ENCODE data around the gene IDUA.

IDUA gene

DNA sequence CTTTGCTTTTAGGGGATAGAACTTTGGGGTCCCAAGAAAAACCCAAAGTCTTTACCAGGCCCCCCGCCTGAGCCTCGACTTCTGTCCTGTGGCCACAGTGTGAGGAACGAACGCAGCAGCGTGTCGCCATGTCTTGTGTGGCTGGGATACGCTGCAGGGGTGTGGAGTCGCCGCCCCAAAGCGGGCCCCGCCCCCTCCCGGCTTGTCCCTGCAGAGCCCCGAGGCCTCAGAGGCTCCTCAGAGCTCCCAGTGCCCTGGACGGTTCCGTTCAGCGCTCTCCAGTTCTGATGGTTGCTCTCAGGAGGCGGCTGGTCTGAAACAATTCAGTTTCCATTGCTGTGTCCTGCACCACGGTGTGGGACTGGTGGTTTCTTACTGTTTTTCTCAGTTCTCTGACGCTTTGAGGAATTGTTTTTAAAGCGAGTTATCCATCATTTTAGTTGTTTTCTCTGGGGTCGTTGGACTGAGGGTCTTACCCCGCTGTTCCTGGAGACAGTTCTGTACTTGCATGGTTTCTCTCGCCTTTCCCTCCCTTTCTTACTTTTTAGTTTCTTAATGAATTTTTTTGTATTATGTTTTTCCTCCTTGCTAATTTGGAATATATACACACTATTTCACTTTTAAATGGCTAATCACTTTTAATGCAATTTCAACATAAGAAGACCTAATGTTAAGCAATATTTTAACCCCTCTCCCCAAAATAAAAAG lies 1.6 kb upstream of the IDUA start:
- peak; percentile 49 to 69 for DNase-seq (ENCODE audit: extremely low read depth in 1 of 2, low read depth in 1 of 2)

- no peak for DNase-seq (ENCODE audit: extremely low read depth in 1 of 2, low read depth in 1 of 2)
Measured at GRCh38 chr4:986428-986878, 391 bp upstream of the IDUA start.

- DNase-seq (ENCODE audit: extremely low read depth in 1 of 2, low read depth in 1 of 2), result no peak
Measured at GRCh38 chr4:987624-988513, 1.0 kb downstream of the IDUA start.

- no peak for DNase-seq (ENCODE audit: extremely low read depth in 1 of 2, low read depth in 1 of 2)
Measured at GRCh38 chr4:988726-989721, 2.2 kb downstream of the IDUA start.

DNA sequence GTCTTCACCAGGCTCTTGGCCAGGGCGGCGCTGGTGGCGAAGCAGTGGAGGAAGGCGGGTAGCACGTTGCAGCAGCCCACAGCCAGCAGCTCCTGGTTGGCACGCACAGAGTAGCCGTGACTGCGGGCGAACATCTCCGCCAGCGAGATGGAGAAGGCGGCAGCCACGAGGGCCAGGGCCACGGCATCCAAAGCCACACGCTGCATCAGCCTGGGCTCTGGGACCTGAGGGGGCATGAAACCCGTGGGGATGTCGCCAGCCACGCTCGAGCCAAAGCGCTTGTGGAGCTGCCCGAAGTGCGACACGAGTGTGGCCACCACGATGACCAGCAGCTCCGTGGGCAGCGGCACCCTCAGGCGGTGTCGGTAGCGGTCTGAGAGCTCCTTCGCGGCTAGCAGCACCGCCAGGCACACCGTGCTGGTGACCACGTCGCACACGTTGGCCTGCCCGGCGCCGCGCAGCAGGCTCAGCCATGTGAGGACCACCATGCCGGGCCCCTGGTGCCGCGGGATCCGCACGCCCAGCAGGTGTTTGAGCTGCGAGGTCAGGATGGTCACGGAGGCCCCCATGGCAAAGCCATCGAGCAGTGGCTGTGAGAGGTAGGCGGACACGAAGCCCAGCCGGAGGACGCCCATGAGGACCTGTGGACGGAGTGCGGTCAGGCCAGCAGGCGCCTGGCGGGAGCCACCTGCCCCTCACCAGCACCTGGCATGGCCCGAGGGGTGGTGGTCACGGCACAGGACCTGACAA lies 3.1 kb downstream of the IDUA start:
- no peak for DNase-seq (ENCODE audit: extremely low read depth in 1 of 2, low read depth in 1 of 2)

GRCh38 chr4:990746-991367 lies 4.0 kb downstream of the IDUA start:
- no peak for DNase-seq (ENCODE audit: extremely low read depth in 1 of 2, low read depth in 1 of 2)

DNA sequence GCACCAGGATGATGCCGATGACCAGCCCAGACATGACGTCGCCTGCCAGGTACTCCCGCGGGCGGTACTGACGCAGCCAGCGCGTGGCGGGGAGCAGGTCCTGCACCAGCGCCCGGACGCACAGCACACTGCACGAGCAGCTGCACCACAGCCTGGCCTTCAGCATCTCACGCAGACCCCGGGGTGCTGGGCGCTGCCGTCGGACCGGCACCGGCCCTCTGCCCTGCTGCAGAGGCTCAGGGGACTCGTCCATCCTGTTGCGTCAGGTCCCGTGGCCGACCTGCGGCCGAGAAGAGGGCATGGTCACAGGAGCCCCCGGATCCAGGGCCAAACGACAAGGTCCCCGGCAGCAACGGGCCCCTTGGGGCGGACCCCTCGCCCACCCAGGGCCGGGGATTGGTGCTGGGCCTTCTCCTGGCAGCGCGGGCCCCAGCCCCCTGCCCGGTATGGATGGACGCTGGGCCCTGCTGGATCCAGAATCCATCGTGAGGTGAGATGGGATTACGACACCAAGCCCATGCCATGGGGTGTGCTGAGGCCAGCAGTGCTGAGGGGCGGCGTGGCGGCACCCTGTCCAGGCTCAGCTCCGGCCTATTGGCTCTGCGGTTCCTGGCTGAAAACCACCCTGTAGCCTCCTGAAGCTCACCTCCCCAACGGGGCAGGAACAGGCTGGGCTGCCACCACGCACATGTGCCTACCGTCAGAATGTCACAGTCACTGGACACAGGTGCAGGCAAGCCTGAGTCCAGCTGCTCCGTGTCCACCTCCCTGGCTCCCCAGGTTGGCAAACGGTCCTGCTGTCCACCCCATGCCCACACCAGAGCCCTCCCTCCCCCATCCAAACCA lies 4.8 kb downstream of the IDUA start:
- DNase-seq (ENCODE audit: extremely low read depth in 1 of 2, low read depth in 1 of 2), result no peak

GRCh38 chr4:992297-993110 lies 5.7 kb downstream of the IDUA start:
- no peak for DNase-seq (ENCODE audit: extremely low read depth in 1 of 2, low read depth in 1 of 2)

DNA sequence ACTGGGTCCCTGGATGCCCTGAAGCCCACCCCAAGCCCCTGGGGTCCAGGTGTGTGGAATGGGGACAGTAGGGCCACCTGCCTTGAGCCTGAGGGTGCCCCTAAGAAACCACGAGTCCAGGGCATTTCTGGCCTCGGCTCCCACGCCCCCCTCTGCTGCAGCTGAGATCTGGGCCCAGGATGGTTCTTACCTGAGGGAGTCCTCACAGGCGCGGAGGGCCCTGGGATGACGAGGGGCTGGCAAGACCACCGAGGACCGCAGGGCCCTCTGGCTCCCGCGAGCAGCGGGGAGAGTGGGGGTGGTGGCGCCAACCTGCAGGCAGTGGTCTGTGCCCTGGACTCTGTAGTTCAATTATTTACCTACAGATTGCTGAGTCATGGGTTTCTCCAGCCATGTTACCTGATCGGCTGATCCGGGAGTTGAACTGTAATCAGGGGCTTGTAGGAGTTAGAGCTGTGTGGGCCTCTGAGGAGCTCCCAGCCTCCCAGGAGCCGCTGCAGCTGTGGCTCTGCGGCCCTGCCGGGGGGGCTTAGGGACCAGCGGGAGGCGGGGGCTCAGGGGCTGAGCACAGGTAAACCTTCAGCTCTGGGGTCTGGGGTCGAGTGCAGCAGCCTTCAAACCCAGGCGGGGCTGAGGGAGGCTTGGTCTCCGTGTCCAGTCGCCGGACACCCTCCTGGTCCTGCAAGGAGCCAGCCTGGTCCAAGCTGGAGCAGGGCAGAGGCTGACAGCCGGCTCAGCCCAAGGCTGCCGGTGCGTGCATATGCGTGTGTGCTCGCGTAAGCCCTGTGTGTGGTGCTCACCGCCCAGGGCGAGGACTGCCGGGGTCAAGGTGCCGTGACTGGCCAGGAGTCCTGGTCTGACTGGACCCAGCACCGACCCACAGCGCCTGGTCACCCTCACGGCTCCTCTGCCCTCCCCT lies 6.5 kb downstream of the IDUA start, which contains the start of gene SLC26A1:
Gene SLC26A1 (minus strand): TSS at position 294 of the 919 bp plus-strand sequence. CDS start 1,701 bp downstream, outside the sequence.
- DNase-seq (ENCODE audit: extremely low read depth in 1 of 2, low read depth in 1 of 2), result no peak

DNA sequence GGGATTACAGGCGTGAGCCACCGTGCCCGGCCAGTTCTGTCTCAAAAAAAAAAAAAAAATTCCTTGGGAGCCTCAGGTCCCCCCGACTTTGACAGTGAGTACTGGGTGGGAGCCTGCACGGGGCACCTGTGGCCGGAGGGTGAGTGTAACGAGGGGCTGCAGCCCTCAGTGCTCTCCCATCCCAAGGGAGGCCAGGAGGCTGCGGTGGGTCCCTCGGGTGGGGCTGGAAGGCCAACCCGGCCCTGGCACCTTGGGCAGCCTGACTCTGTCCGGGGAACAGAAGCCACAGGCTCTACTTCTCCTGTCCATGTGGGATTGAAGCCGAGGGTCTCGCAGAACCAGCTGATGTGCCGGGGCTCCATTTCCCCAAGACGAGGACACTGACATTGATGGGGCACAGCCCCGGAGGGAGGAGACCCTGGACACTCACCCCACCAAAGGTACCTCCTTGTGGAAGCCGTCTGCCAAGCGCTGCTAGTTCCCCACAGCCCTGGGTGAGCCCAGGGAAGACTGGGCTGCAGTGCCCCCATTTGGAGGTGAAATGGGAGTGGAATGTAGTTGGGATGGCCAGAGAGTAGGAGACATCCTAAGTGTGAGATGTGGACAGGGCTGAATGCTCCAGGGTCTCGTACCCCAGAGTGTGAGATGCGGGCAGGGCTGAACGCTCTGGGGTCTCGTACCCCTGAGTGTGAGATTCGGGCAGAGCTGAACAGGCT lies 8.6 kb downstream of the IDUA start:
- no peak for DNase-seq (ENCODE audit: extremely low read depth in 1 of 2, low read depth in 1 of 2)

- DNase-seq (ENCODE audit: extremely low read depth in 1 of 2, low read depth in 1 of 2), result no peak
Measured at GRCh38 chr4:996030-996996, 9.5 kb downstream of the IDUA start.

DNA sequence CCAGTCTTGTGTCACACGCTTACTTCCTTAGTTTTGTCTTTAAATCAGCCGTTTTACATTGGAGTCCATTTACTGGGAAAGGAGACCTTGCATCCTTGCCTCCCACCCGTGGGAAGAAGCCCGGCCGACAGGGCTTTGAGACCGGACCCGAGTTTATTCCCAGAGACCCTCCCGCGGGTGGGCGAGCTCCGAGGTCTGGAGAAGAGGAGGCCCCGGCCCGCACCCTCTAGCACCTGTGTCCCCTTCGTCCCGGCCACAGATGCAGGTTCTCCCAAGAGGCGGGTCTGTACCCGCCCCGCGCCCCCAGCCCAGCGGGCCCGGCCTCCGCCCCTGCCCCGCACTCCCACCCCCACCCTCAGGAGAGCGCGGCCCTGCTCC lies 10.1 kb downstream of the IDUA start:
- no peak for DNase-seq (ENCODE audit: extremely low read depth in 1 of 2, low read depth in 1 of 2)

- DNase-seq (ENCODE audit: extremely low read depth in 1 of 2, low read depth in 1 of 2), result no peak
Measured at GRCh38 chr4:997375-998071, 10.7 kb downstream of the IDUA start.

GRCh38 chr4:998096-998691 lies 11.3 kb downstream of the IDUA start:
- no peak for DNase-seq (ENCODE audit: extremely low read depth in 1 of 2, low read depth in 1 of 2)
